ENCODE data around the gene TTC28.
"Not testable (repeated sequence)": the region's sequence is repeated elsewhere in the genome, so short reads cannot be mapped to it uniquely, and the experiment has no call there.

Gene TTC28

GRCh38 chr22:28220626-28221363, 458.8 kb downstream of the TTC28 start:
- TF ChIP-seq CTCF (conservative IDR thresholded peaks at IDR 0.05; ENCODE audit: low read length) (no peak), EZH2phosphoT487 (IDR thresholded peaks at IDR 0.05; ENCODE audit: borderline replicate concordance) (no peak)
- Histone ChIP-seq H3K79me2 (ENCODE audit: insufficient read depth, low read length) (peaks cover 85% of the 10 kb centered on the region), H3K4me3 (ENCODE audit: low read length, poor library complexity, severe bottlenecking) (no peak overlapping the region), H3K36me3 (ENCODE audit: insufficient read depth, low read length) (peaks cover 5% of the 10 kb centered on the region; the same call in 1 of the 2 replicates), H3K27me3 (ENCODE audit: insufficient read depth, low read length, poor library complexity, severe bottlenecking) (no peaks in the 10 kb centered on the region), H3F3A (ENCODE audit: low read depth) (peaks cover 2% of the 10 kb centered on the region; the same call in 1 of the 2 replicates), H3K9me2 (replicated peaks; ENCODE audit: low read depth, low read length) (no peaks in the 10 kb centered on the region), H4K20me1 (ENCODE audit: insufficient read depth, low read length, poor library complexity, severe bottlenecking) (peaks cover 13% of the 10 kb centered on the region), H3K9me3 (ENCODE audit: insufficient read depth, low read depth, low read length) (no peaks in the 10 kb centered on the region), H2AFZ (ENCODE audit: low read length) (no peak overlapping the region), H3K4me1 (ENCODE audit: insufficient read depth, low read length, poor library complexity, severe bottlenecking) (peaks cover 30% of the 10 kb centered on the region), H3K4me2 (ENCODE audit: low read depth, low read length, poor library complexity, severe bottlenecking) (no peak overlapping the region), H3K9ac (ENCODE audit: low read depth, low read length, poor library complexity, severe bottlenecking) (no peak overlapping the region)

- Histone ChIP-seq H3F3A (ENCODE audit: low read depth) (peaks cover 5% of the 10 kb centered on the region; the same call in 1 of the 2 replicates), H3K36me3 (ENCODE audit: insufficient read depth, low read length) (no peaks in the 10 kb centered on the region), H3K27me3 (ENCODE audit: insufficient read depth, low read length, poor library complexity, severe bottlenecking) (no peaks in the 10 kb centered on the region), H4K20me1 (ENCODE audit: insufficient read depth, low read length, poor library complexity, severe bottlenecking) (peaks cover 13% of the 10 kb centered on the region), H3K79me2 (ENCODE audit: insufficient read depth, low read length) (peaks cover 76% of the 10 kb centered on the region), H2AFZ (ENCODE audit: low read length) (no peak overlapping the region), H3K4me3 (ENCODE audit: low read length, poor library complexity, severe bottlenecking) (no peak overlapping the region), H3K9ac (ENCODE audit: low read depth, low read length, poor library complexity, severe bottlenecking) (no peak overlapping the region), H3K9me2 (replicated peaks; ENCODE audit: low read depth, low read length) (no peaks in the 10 kb centered on the region), H3K4me2 (ENCODE audit: low read depth, low read length, poor library complexity, severe bottlenecking) (no peak overlapping the region), H3K4me1 (ENCODE audit: insufficient read depth, low read length, poor library complexity, severe bottlenecking) (peaks cover 21% of the 10 kb centered on the region), H3K9me3 (ENCODE audit: insufficient read depth, low read depth, low read length) (no peaks in the 10 kb centered on the region)
- TF ChIP-seq EZH2phosphoT487 (IDR thresholded peaks at IDR 0.05; ENCODE audit: borderline replicate concordance), result no peak
- TF ChIP-seq CTCF (conservative IDR thresholded peaks at IDR 0.05; ENCODE audit: low read length), result no peak
Measured at GRCh38 chr22:28217277-28217676, 462.4 kb downstream of the TTC28 start.

- not testable (repeated sequence) for H3F3A ChIP-seq (ENCODE audit: low read depth); H3K9ac ChIP-seq (ENCODE audit: low read depth, low read length, poor library complexity, severe bottlenecking); H3K36me3 ChIP-seq (ENCODE audit: insufficient read depth, low read length); H3K27me3 ChIP-seq (ENCODE audit: insufficient read depth, low read length, poor library complexity, severe bottlenecking); H3K4me3 ChIP-seq (ENCODE audit: low read length, poor library complexity, severe bottlenecking); H3K4me2 ChIP-seq (ENCODE audit: low read depth, low read length, poor library complexity, severe bottlenecking); H3K9me2 ChIP-seq (replicated peaks; ENCODE audit: low read depth, low read length); H3K9me3 ChIP-seq (ENCODE audit: insufficient read depth, low read depth, low read length); H2AFZ ChIP-seq (ENCODE audit: low read length)
- Histone ChIP-seq H3K4me1 (ENCODE audit: insufficient read depth, low read length, poor library complexity, severe bottlenecking) (peaks cover 17% of the 10 kb centered on the region), H4K20me1 (ENCODE audit: insufficient read depth, low read length, poor library complexity, severe bottlenecking) (peaks cover 13% of the 10 kb centered on the region), H3K79me2 (ENCODE audit: insufficient read depth, low read length) (peaks cover 64% of the 10 kb centered on the region)
Measured at GRCh38 chr22:28214750-28215149, 464.9 kb downstream of the TTC28 start.

- H3K4me2 ChIP-seq (ENCODE audit: low read depth, low read length, poor library complexity, severe bottlenecking); H3K9me3 ChIP-seq (ENCODE audit: insufficient read depth, low read depth, low read length); H3K36me3 ChIP-seq (ENCODE audit: insufficient read depth, low read length); H3K9ac ChIP-seq (ENCODE audit: low read depth, low read length, poor library complexity, severe bottlenecking); H3K9me2 ChIP-seq (replicated peaks; ENCODE audit: low read depth, low read length); H3K27me3 ChIP-seq (ENCODE audit: insufficient read depth, low read length, poor library complexity, severe bottlenecking); H3K4me3 ChIP-seq (ENCODE audit: low read length, poor library complexity, severe bottlenecking); H3F3A ChIP-seq (ENCODE audit: low read depth); H2AFZ ChIP-seq (ENCODE audit: low read length): not testable (repeated sequence)
- Histone ChIP-seq H4K20me1 (ENCODE audit: insufficient read depth, low read length, poor library complexity, severe bottlenecking) (peaks cover 16% of the 10 kb centered on the region), H3K79me2 (ENCODE audit: insufficient read depth, low read length) (peaks cover 66% of the 10 kb centered on the region), H3K4me1 (ENCODE audit: insufficient read depth, low read length, poor library complexity, severe bottlenecking) (peaks cover 16% of the 10 kb centered on the region)
Measured at GRCh38 chr22:28209457-28209856, 470.2 kb downstream of the TTC28 start.

Data from Loucy (cell line).